ENCODE results near the gene SH3BP2. TPM values are rescaled to one million over a fixed set of nuclear protein-coding genes. Genes with fewer than 3 reads are reported as not detected.

Gene SH3BP2
- total RNA-seq, 1 donor from 2014 or later = 102 TPM

GRCh38 chr4:2814627-2815270, 21.9 kb downstream of the SH3BP2 start:
- peaks cover 11% of the 10 kb centered on the region for H3K36me3 ChIP-seq
- TF ChIP-seq CTCF (IDR thresholded peaks at IDR 0.05) = no peak
- ATAC-seq (no peak), DNase-seq (no peak)
- no peak overlapping the region for H3K4me3 ChIP-seq
- peaks cover 91% of the 10 kb centered on the region for H3K4me1 ChIP-seq
- intact Hi-C loops (cut with DNase I) = no loop called here
- H3K9me3 ChIP-seq = no peaks in the 10 kb centered on the region
- H3K27ac ChIP-seq = no peak overlapping the region
- H3K27me3 ChIP-seq (ENCODE audit: low read depth) = no peaks in the 10 kb centered on the region

GRCh38 chr4:2816401-2816954, 23.6 kb downstream of the SH3BP2 start:
- Histone ChIP-seq H3K4me3 (no peak overlapping the region), H3K4me1 (peaks cover 73% of the 10 kb centered on the region), H3K9me3 (no peaks in the 10 kb centered on the region), H3K27ac (no peak overlapping the region), H3K27me3 (ENCODE audit: low read depth) (no peaks in the 10 kb centered on the region), H3K36me3 (peaks cover 22% of the 10 kb centered on the region)
- DNase-seq (no peak), ATAC-seq (no peak)
- intact Hi-C loops (cut with DNase I) = no loop called here
- no peak for TF ChIP-seq CTCF (IDR thresholded peaks at IDR 0.05)

DNA sequence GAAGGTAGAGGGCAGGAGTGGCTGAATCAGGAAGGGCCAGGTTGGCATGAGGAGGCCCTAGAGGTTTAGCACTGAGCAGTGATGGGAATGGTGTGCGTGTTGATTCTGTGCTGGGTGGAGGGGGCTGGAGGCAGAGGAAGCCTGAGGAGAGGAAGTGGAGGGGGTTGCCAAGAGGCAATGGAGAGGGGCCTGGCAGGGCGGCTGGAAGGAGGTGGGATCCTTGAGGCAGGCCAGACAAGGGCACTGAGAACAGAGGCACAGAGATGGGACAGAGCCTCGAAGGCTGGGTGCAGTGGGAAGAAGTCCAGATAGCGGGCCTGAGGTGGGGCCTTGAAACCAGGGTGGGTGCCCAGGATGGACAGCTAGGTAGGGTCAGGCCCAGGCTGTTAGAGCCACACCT, 24.3 kb downstream of the SH3BP2 start:
- H3K4me1 ChIP-seq = peaks cover 67% of the 10 kb centered on the region
- peaks cover 28% of the 10 kb centered on the region for H3K36me3 ChIP-seq
- no peaks in the 10 kb centered on the region for H3K9me3 ChIP-seq
- intact Hi-C loops (cut with DNase I) = no loop called here
- ATAC-seq (no peak), DNase-seq (no peak)
- peak overlapping the region; percentile 58 for H3K4me3 ChIP-seq
- TF ChIP-seq CTCF (IDR thresholded peaks at IDR 0.05) = no peak
- H3K27ac ChIP-seq = no peak overlapping the region
- H3K27me3 ChIP-seq (ENCODE audit: low read depth) = no peaks in the 10 kb centered on the region

GRCh38 chr4:2817701-2818350, 24.9 kb downstream of the SH3BP2 start:
- H3K27ac ChIP-seq = no peak overlapping the region
- no peaks in the 10 kb centered on the region for H3K9me3 ChIP-seq
- DNase-seq (no peak), ATAC-seq (peak; percentile 63 to 81)
- no peak for TF ChIP-seq CTCF (IDR thresholded peaks at IDR 0.05)
- H3K4me1 ChIP-seq = peaks cover 62% of the 10 kb centered on the region
- H3K4me3 ChIP-seq = peak overlapping the region; percentile 58
- H3K27me3 ChIP-seq (ENCODE audit: low read depth) = no peaks in the 10 kb centered on the region
- peaks cover 35% of the 10 kb centered on the region for H3K36me3 ChIP-seq
- intact Hi-C loops (cut with DNase I) = no loop called here

- Histone ChIP-seq H3K9me3 (no peaks in the 10 kb centered on the region), H3K27ac (peak overlapping the region; percentile 58)
- intact Hi-C loops (cut with DNase I) = no loop called here
Measured at GRCh38 chr4:2818351-2818939, 25.6 kb downstream of the SH3BP2 start.

More at GRCh38 chr4:2818351-2818939, 25.6 kb downstream of the SH3BP2 start:
- peak; percentile 11 to 25 for ATAC-seq
- Histone ChIP-seq H3K4me3 (peak overlapping the region; percentile 58), H3K27me3 (ENCODE audit: low read depth) (no peaks in the 10 kb centered on the region), H3K4me1 (peaks cover 56% of the 10 kb centered on the region), H3K36me3 (peaks cover 42% of the 10 kb centered on the region)
- TF ChIP-seq CTCF (IDR thresholded peaks at IDR 0.05) = no peak
- no peak for DNase-seq

All from lower lobe of right lung (tissue), 2 donors.